Right lobe of liver (tissue), 6 donors: Measurements from ENCODE around the gene ASAP2. TPM values are rescaled to one million over a fixed set of nuclear protein-coding genes. Genes with fewer than 3 reads are reported as not detected.

Experiments used
- ATAC-seq, 4 donors: fragments of 200-7000 bp; cut with Tn5 transposase; one replicate each; pipeline ENCODE4 v1.9.1; 2020; ENCODE audit warnings: mild to moderate bottlenecking in 4 of 4, moderate library complexity in 4 of 4
- DNase-seq, 3 donors: peaks; one replicate each; pipeline ENCODE4 v3.0.0-alpha.2; 2020
- H3K27ac ChIP-seq, 3 donors: fragments of 200-600 bp; one replicate each; pipeline ENCODE4 v1.8.0; 2022
- H3K27me3 ChIP-seq, 2 donors: fragments of 200-600 bp; one replicate each; pipeline ENCODE4 v1.8.0; 2022
- H3K36me3 ChIP-seq, 4 donors: fragments of 200-600 bp; sonication (generic) in 1 of 4; one replicate each; pipeline versions ENCODE4 v1.5.1 to v1.8.0; 2017 to 2022; ENCODE audit warnings: control low read depth in 1 of 4
- H3K4me1 ChIP-seq, 4 donors: fragments of 200-600 bp; sonication (generic) in 1 of 4; one replicate each; pipeline versions ENCODE4 v1.5.1 to v1.8.0; 2017 to 2022; ENCODE audit warnings: control low read depth in 1 of 4
- H3K4me3 ChIP-seq, 3 donors: fragments of 200-600 bp; one replicate each; pipeline ENCODE4 v1.8.0; 2022
- H3K9me3 ChIP-seq, 4 donors: fragments of 200-600 bp; sonication (generic) in 1 of 4; one replicate each; pipeline versions ENCODE4 v1.5.1 to v1.8.0; 2017 to 2022; ENCODE audit warnings: control low read depth in 1 of 4
- CTCF ChIP-seq, 4 donors: fragments of 200-600 bp in 3 of 4; fragments of 450-650 bp in 1 of 4; IDR thresholded peaks; one replicate each; pipeline versions ENCODE4 v1.5.1 to v1.8.0; 2016 to 2022; ENCODE audit warnings: antibody characterized with exemption in 4 of 4, mild to moderate bottlenecking in 2 of 4
- POLR2A ChIP-seq: fragments of 450-650 bp; IDR thresholded peaks from one replicate; pipeline ENCODE4 v1.6.1; 2017; ENCODE audit warnings: antibody characterized with exemption, mild to moderate bottlenecking
- whole genome bisulfite sequencing: methylation state at CpG from one replicate; pipeline ENCODE4 v1.1.6; 2018; ENCODE audit warnings: low coverage, low lambda C conversion rate; ENCODE audit not compliant: insufficient coverage; ENCODE audit errors: missing lambda C conversion rate; 5-methylcytosine and 5-hydroxymethylcytosine counted together
- intact Hi-C, 2 donors: fragments of 100-400 bp; cut with DNase I; formaldehyde crosslinking; loops; one replicate each; pipeline versions ENCODE4 v1.11.2 to v1.14.1; 2022
- total RNA-seq, 6 experiments: library from RNA; depleted of rRNA in 2 of 6; stranded (reverse); fragments of >200 nt in 2 of 6; fragmentation: NEBNext Ultra II Directional in 3 of 6; extraction: Animal tissue kit (Norgen Biotek cat#: 25700) in 3 of 6; gene quantifications; one replicate each; pipeline versions ENCODE4 v1.1.0 to v1.2.4, GENCODE V29; 2016 to 2023
- donor health status: DM: no; HTN: yes; CAD: no.
- donor health status: DM: no; HTN: no; CAD: no.
- donor health status: DM: no; HTN: no; CAD: no.
- donor health status: DM: no; HTN: yes; CAD: no.
- donor health status: DM: no; HTN: yes; CAD: no.

Gene ASAP2
- total RNA-seq, 6 experiments from 2014 or later: 2.4 to 5.2 (median 3.9) TPM

GRCh38 chr2:9302755-9303154, 96.1 kb downstream of the ASAP2 start:
- WGBS: 80% methylated on average over 1 of the region's 2 CpGs
- intact Hi-C loops: no loop called here
- TF ChIP-seq POLR2A (no peak), CTCF (IDR thresholded peaks at IDR 0.05) (no peak)
- Histone ChIP-seq H3K4me1 (no peaks in the 10 kb centered on the region), H3K27me3 (no peaks in the 10 kb centered on the region), H3K4me3 (no peak overlapping the region), H3K9me3 (no peaks in the 10 kb centered on the region), H3K27ac (no peak overlapping the region), H3K36me3 (no peaks in the 10 kb centered on the region)
- no peak for ATAC-seq
- DNase-seq: no peak

GRCh38 chr2:9303528-9304225, 97.1 kb downstream of the ASAP2 start:
- Histone ChIP-seq H3K4me3 (no peak overlapping the region), H3K4me1 (no peaks in the 10 kb centered on the region), H3K9me3 (no peaks in the 10 kb centered on the region), H3K36me3 (no peaks in the 10 kb centered on the region), H3K27me3 (no peaks in the 10 kb centered on the region), H3K27ac (no peak overlapping the region)
- DNase-seq (no peak), ATAC-seq (no peak)
- no peak for TF ChIP-seq CTCF (IDR thresholded peaks at IDR 0.05)
- no peak for TF ChIP-seq POLR2A
- WGBS: 91% methylated on average over 7 of the region's 11 CpGs
- intact Hi-C loops: no loop called here

GRCh38 chr2:9306911-9307310, 100.3 kb downstream of the ASAP2 start:
- WGBS: no CpG with 5 or more reads among the region's 8 CpGs
- no peaks in the 10 kb centered on the region for H3K36me3 ChIP-seq
- TF ChIP-seq POLR2A: no peak
- TF ChIP-seq CTCF (IDR thresholded peaks at IDR 0.05): no peak

GRCh38 chr2:9307535-9307934, 100.9 kb downstream of the ASAP2 start:
- Histone ChIP-seq H3K4me3 (no peak overlapping the region), H3K36me3 (no peaks in the 10 kb centered on the region), H3K27ac (no peak overlapping the region), H3K27me3 (no peaks in the 10 kb centered on the region), H3K9me3 (no peaks in the 10 kb centered on the region), H3K4me1 (peaks cover 0 to 10% (median 0%) of the 10 kb centered on the region in 4 donors)
- ATAC-seq: no peak
- DNase-seq: no peak
- intact Hi-C loops: no loop called here
- 84% methylated on average over 7 of the region's 7 CpGs for WGBS
- no peak for TF ChIP-seq CTCF (IDR thresholded peaks at IDR 0.05)
- TF ChIP-seq POLR2A: no peak

More at GRCh38 chr2:9306911-9307310, 100.3 kb downstream of the ASAP2 start:
- ATAC-seq (no peak), DNase-seq (no peak)
- Histone ChIP-seq H3K9me3 (no peaks in the 10 kb centered on the region), H3K4me3 (no peak overlapping the region), H3K4me1 (peaks cover 0 to 10% (median 0%) of the 10 kb centered on the region in 4 donors), H3K27me3 (no peaks in the 10 kb centered on the region), H3K27ac (no peak overlapping the region)
- intact Hi-C loops: no loop called here
